GM23338 (cell line): Measurements from ENCODE around the gene ADPRHL1. TPM values are rescaled to one million over a fixed set of nuclear protein-coding genes. Genes with fewer than 3 reads are reported as not detected.

Source experiments
- ATAC-seq: fragments of 200-7000 bp; cut with Tn5 transposase; 3 replicates; pipeline ENCODE4 v1.9.1; 2020
- DNase-seq: peaks from one replicate; pipeline ENCODE4 v3.0.0-alpha.2; 2015; ENCODE audit warnings: low spot score
- H2AFZ ChIP-seq: fragments of 200-600 bp; sonication (generic); 2 replicates; pipeline ENCODE4 v1.8.0; 2016; ENCODE audit warnings: antibody characterized with exemption, mild to moderate bottlenecking, moderate library complexity
- H3F3A ChIP-seq: fragments of 200-600 bp; sonication (generic); replicated peaks from 2 replicates; pipeline ENCODE4 v1.8.0; 2017; ENCODE audit warnings: antibody characterized with exemption, mixed run types, low read depth
- H3K27ac ChIP-seq: fragments of 200-600 bp; sonication (generic); 2 replicates; pipeline ENCODE4 v1.6.1; 2016; ENCODE audit warnings: low read depth
- H3K27me3 ChIP-seq: fragments of 200-600 bp; sonication (generic); 2 replicates; pipeline ENCODE4 v1.8.0; 2016; ENCODE audit warnings: mild to moderate bottlenecking, mixed run types, moderate library complexity; ENCODE audit not compliant: insufficient read depth
- H3K36me3 ChIP-seq: fragments of 200-600 bp; sonication (generic); 2 replicates; pipeline ENCODE4 v1.8.0; 2016; ENCODE audit warnings: mild to moderate bottlenecking; ENCODE audit not compliant: insufficient read depth
- H3K4me1 ChIP-seq: fragments of 200-600 bp; sonication (generic); 2 replicates; pipeline ENCODE4 v1.8.0; 2016; ENCODE audit warnings: mild to moderate bottlenecking, moderate library complexity; ENCODE audit not compliant: insufficient read depth
- H3K4me2 ChIP-seq: fragments of 200-600 bp; sonication (generic); 2 replicates; pipeline ENCODE4 v1.7.1; 2017; ENCODE audit warnings: mixed run types
- H3K4me3 ChIP-seq: fragments of 200-600 bp; sonication (generic); 2 replicates; pipeline ENCODE4 v1.6.1; 2016; ENCODE audit warnings: mixed run types
- H3K79me2 ChIP-seq: fragments of 200-600 bp; sonication (generic); replicated peaks from 2 replicates; pipeline ENCODE4 v1.8.0; 2017; ENCODE audit warnings: mild to moderate bottlenecking; ENCODE audit not compliant: insufficient read depth
- H3K9me2 ChIP-seq: fragments of 200-600 bp; sonication (generic); 2 replicates; pipeline ENCODE4 v1.8.0; 2017; ENCODE audit not compliant: insufficient read depth
- H4K20me1 ChIP-seq: fragments of 200-600 bp; sonication (generic); replicated peaks from 2 replicates; pipeline ENCODE4 v1.8.0; 2017; ENCODE audit warnings: mild to moderate bottlenecking; ENCODE audit not compliant: insufficient read depth
- H3K27ac Mint-ChIP-seq: 2 replicates; pipeline ENCODE4 v1.8.0; 2020; ENCODE audit warnings: inconsistent platforms, mild to moderate bottlenecking, moderate library complexity, mixed read lengths
- H3K27me3 Mint-ChIP-seq: 3 replicates; pipeline ENCODE4 v1.8.0; 2022; ENCODE audit warnings: low read depth, mild to moderate bottlenecking, moderate library complexity, mixed read lengths, inconsistent platforms; ENCODE audit not compliant: insufficient read depth, poor library complexity
- H3K36me3 Mint-ChIP-seq: 3 replicates; pipeline ENCODE4 v1.8.0; 2021; ENCODE audit warnings: low read depth, mild to moderate bottlenecking, inconsistent platforms, moderate library complexity, mixed read lengths
- H3K4me1 Mint-ChIP-seq: 3 replicates; pipeline ENCODE4 v1.8.0; 2020; ENCODE audit warnings: mild to moderate bottlenecking, inconsistent platforms, mixed read lengths
- H3K4me3 Mint-ChIP-seq: 3 replicates; pipeline ENCODE4 v1.8.0; 2021; ENCODE audit warnings: moderate library complexity, mild to moderate bottlenecking, inconsistent platforms, mixed read lengths
- H3K9me3 Mint-ChIP-seq: 3 replicates; pipeline ENCODE4 v1.8.0; 2020; ENCODE audit warnings: moderate library complexity, mild to moderate bottlenecking, inconsistent platforms, mixed read lengths
- CREB1 ChIP-seq: fragments of 250-450 bp; sonication (Bioruptor Pico); IDR thresholded peaks from 2 replicates; pipeline ENCODE4 v1.5.0; 2020; ENCODE audit warnings: low read depth, mild to moderate bottlenecking, moderate library complexity
- CTCF ChIP-seq, 2 experiments: fragments of 200-600 bp in 1 of 2; sonication (generic) in 1 of 2; conservative IDR thresholded peaks; 2 replicates each; pipeline versions ENCODE4 v1.5.1 to v1.6.1; 2016 to 2017; ENCODE audit warnings: antibody characterized with exemption in 2 of 2, low read depth in 2 of 2, mild to moderate bottlenecking in 2 of 2, moderate library complexity in 1 of 2
- ETS1 ChIP-seq: IDR thresholded peaks from 2 replicates; pipeline ENCODE4 v1.6.1; 2016; ENCODE audit warnings: antibody characterized with exemption
- EZH2 ChIP-seq: fragments of 200-600 bp; sonication (generic); IDR thresholded peaks from one replicate; pipeline ENCODE4 v1.8.0; 2017; ENCODE audit warnings: antibody characterized with exemption, mild to moderate bottlenecking, low read depth; ENCODE audit not compliant: unreplicated experiment
- EZH2phosphoT487 ChIP-seq: fragments of 200-600 bp; sonication (generic); IDR thresholded peaks from one replicate; pipeline ENCODE4 v1.8.1; 2018; ENCODE audit warnings: antibody characterized with exemption; ENCODE audit not compliant: unreplicated experiment
- JUNB ChIP-seq: IDR thresholded peaks from one replicate; pipeline ENCODE4 v1.6.1; 2016; ENCODE audit warnings: antibody characterized with exemption; ENCODE audit not compliant: unreplicated experiment
- NANOG ChIP-seq: IDR thresholded peaks from 2 replicates; pipeline ENCODE4 v1.6.1; 2016; ENCODE audit warnings: antibody characterized with exemption, borderline replicate concordance
- POLR2AphosphoS5 ChIP-seq: IDR thresholded peaks from 2 replicates; pipeline ENCODE4 v1.6.1; 2016; ENCODE audit warnings: antibody characterized with exemption, low read depth
- REST ChIP-seq: IDR thresholded peaks from one replicate; pipeline ENCODE4 v1.6.1; 2018; ENCODE audit warnings: antibody characterized with exemption; ENCODE audit not compliant: unreplicated experiment
- STAT1 ChIP-seq: IDR thresholded peaks from one replicate; pipeline ENCODE4 v1.6.1; 2016; ENCODE audit warnings: antibody characterized with exemption; ENCODE audit not compliant: unreplicated experiment
- ZNF114 ChIP-seq: fragments of 250-450 bp; sonication (Bioruptor Pico); IDR thresholded peaks from 2 replicates; pipeline ENCODE4 v1.5.0; 2020; ENCODE audit warnings: mild to moderate bottlenecking, moderate library complexity
- ZNF331 ChIP-seq: fragments of 250-450 bp; sonication (Bioruptor Pico); IDR thresholded peaks from 2 replicates; pipeline ENCODE4 v1.5.0; 2020; ENCODE audit warnings: low read depth, mild to moderate bottlenecking, moderate library complexity
- ZNF462 ChIP-seq: fragments of 250-450 bp; sonication (Bioruptor Pico); IDR thresholded peaks from 2 replicates; pipeline ENCODE4 v1.5.0; 2020; ENCODE audit warnings: mild to moderate bottlenecking, moderate library complexity
- polyA plus RNA-seq: library from polyadenylated mRNA; unstranded; fragments of >200 nt; fragmentation: Nextera tagmentation; extraction: Ambion mirVana; gene quantifications from 2 replicates; pipeline ENCODE4 v1.2.1, GENCODE V29; 2016
- total RNA-seq: library from RNA; depleted of rRNA; stranded (reverse); fragments of >200 nt; shearing (Covaris generic); gene quantifications from 2 replicates; pipeline ENCODE4 v1.2.3, GENCODE V29; 2014

ADPRHL1 gene
- total and polyA plus RNA-seq, 2 experiments from 2014 or later = 0.80 to 1.0 TPM

GRCh38 chr13:113355621-113356020 is 97.7 kb downstream of the ADPRHL1 start:
- H3K27me3 Mint-ChIP-seq = peaks cover 3% of the 10 kb centered on the region
- Histone ChIP-seq H3F3A (peaks cover 14% of the 10 kb centered on the region), H3K4me3 (no peak overlapping the region), H3K4me1 (no peaks in the 10 kb centered on the region; the same call in 1 of the 2 replicates), H2AFZ (no peak overlapping the region), H3K27ac (peak overlapping the region; percentile 55; the same call in 1 of the 2 replicates), H3K4me2 (no peak overlapping the region), H3K27me3 (no peaks in the 10 kb centered on the region), H3K9me2 (no peaks in the 10 kb centered on the region), H3K36me3 (peaks cover 25% of the 10 kb centered on the region), H3K79me2 (peaks cover 54% of the 10 kb centered on the region), H4K20me1 (peaks cover 41% of the 10 kb centered on the region)
- TF ChIP-seq ETS1 = no peak
- TF ChIP-seq ZNF462 (CRISPR knock-in tag) = no peak
- TF ChIP-seq POLR2AphosphoS5 = no peak
- no peak for TF ChIP-seq JUNB
- TF ChIP-seq CTCF (conservative IDR thresholded peaks at IDR 0.05; ENCODE audit: low read depth in 2 of 2) = no peak
- no peak for TF ChIP-seq EZH2phosphoT487
- TF ChIP-seq EZH2 = no peak
- TF ChIP-seq ZNF331 (CRISPR knock-in tag) = no peak
- no peak for TF ChIP-seq NANOG
- TF ChIP-seq CREB1 (CRISPR knock-in tag) = no peak
- TF ChIP-seq REST = no peak
- TF ChIP-seq ZNF114 = no peak
- no peak for TF ChIP-seq STAT1
- DNase-seq = no peak
- peak overlapping the region; percentile 72 for H3K27ac Mint-ChIP-seq
- no peak for ATAC-seq
- no peak overlapping the region for H3K4me3 Mint-ChIP-seq
- no peaks in the 10 kb centered on the region for H3K9me3 Mint-ChIP-seq
- peaks cover 3% of the 10 kb centered on the region; the same call in 1 of the 3 replicates for H3K4me1 Mint-ChIP-seq
- H3K36me3 Mint-ChIP-seq = peaks cover 62% of the 10 kb centered on the region
